MM.1S (cell line): ENCODE measurements around the gene KCNK10.

Experiments used
- DNase-seq: peaks from one replicate; pipeline ENCODE4 v3.0.0-alpha.2; 2015
- H2AFZ ChIP-seq: fragments of 300-600 bp; sonication (generic); 2 replicates; pipeline ENCODE4 v1.6.0; 2016; ENCODE audit warnings: antibody characterized with exemption, low read length
- H3F3A ChIP-seq: fragments of 300-600 bp; sonication (generic); 2 replicates; pipeline ENCODE4 v1.6.1; 2016; ENCODE audit warnings: mild to moderate bottlenecking, antibody characterized with exemption, low read length, moderate library complexity, mixed read lengths; ENCODE audit not compliant: insufficient read depth
- H3K27ac ChIP-seq: fragments of 300-600 bp; sonication (generic); 2 replicates; pipeline ENCODE4 v1.5.1; 2016; ENCODE audit warnings: mild to moderate bottlenecking, low read length
- H3K27me3 ChIP-seq: fragments of 300-600 bp; sonication (generic); replicated peaks from 2 replicates; pipeline ENCODE4 v1.6.0; 2016; ENCODE audit warnings: low read length; ENCODE audit not compliant: insufficient read depth
- H3K36me3 ChIP-seq: fragments of 300-600 bp; sonication (generic); replicated peaks from 2 replicates; pipeline ENCODE4 v1.6.1; 2016; ENCODE audit warnings: mild to moderate bottlenecking, low read length, mixed read lengths; ENCODE audit not compliant: insufficient read depth
- H3K4me1 ChIP-seq: fragments of 300-600 bp; sonication (generic); 2 replicates; pipeline ENCODE4 v1.6.1; 2016; ENCODE audit warnings: low read length, mixed read lengths
- H3K4me2 ChIP-seq: fragments of 300-600 bp; sonication (generic); 2 replicates; pipeline ENCODE4 v1.6.0; 2016; ENCODE audit warnings: low read depth, low read length
- H3K4me3 ChIP-seq: fragments of 300-600 bp; sonication (generic); 2 replicates; pipeline ENCODE4 v1.5.1; 2016; ENCODE audit warnings: low read length, mixed read lengths
- H3K79me2 ChIP-seq: fragments of 300-600 bp; sonication (generic); 2 replicates; pipeline ENCODE4 v1.6.1; 2016; ENCODE audit warnings: mixed run types, low read length, mixed read lengths
- H3K9ac ChIP-seq: fragments of 300-600 bp; sonication (generic); 2 replicates; pipeline ENCODE4 v1.6.1; 2016; ENCODE audit warnings: low read length, mixed read lengths
- H3K9me2 ChIP-seq: fragments of 300-600 bp; sonication (generic); replicated peaks from 2 replicates; pipeline ENCODE4 v1.6.1; 2016; ENCODE audit warnings: mild to moderate bottlenecking, low read length, mixed read lengths; ENCODE audit not compliant: insufficient read depth
- H3K9me3 ChIP-seq: fragments of 300-600 bp; sonication (generic); replicated peaks from 2 replicates; pipeline ENCODE4 v1.6.1; 2016; ENCODE audit warnings: mild to moderate bottlenecking, low read length, mixed read lengths; ENCODE audit not compliant: insufficient read depth
- H4K20me1 ChIP-seq: fragments of 300-600 bp; sonication (generic); 2 replicates; pipeline ENCODE4 v1.6.1; 2016; ENCODE audit warnings: mild to moderate bottlenecking, low read length, moderate library complexity, mixed read lengths; ENCODE audit not compliant: insufficient read depth
- EZH2 ChIP-seq: fragments of 300-600 bp; sonication (generic); optimal IDR thresholded peaks from 2 replicates; pipeline ENCODE3; 2017; ENCODE audit warnings: low read depth, mild to moderate bottlenecking, antibody characterized with exemption, low read length, mixed read lengths
- EZH2phosphoT487 ChIP-seq: fragments of 300-600 bp; sonication (generic); IDR thresholded peaks from 2 replicates; pipeline ENCODE4 v1.6.1; 2018; ENCODE audit warnings: antibody characterized with exemption, low read length
- TF ChIP-seq, protein P1 (sequence below): fragments of 300-600 bp; sonication (generic); IDR thresholded peaks from 2 replicates; pipeline ENCODE4 v1.5.1; 2016; ENCODE audit warnings: antibody characterized with exemption, low read length, mixed read lengths

Gene KCNK10

DNA sequence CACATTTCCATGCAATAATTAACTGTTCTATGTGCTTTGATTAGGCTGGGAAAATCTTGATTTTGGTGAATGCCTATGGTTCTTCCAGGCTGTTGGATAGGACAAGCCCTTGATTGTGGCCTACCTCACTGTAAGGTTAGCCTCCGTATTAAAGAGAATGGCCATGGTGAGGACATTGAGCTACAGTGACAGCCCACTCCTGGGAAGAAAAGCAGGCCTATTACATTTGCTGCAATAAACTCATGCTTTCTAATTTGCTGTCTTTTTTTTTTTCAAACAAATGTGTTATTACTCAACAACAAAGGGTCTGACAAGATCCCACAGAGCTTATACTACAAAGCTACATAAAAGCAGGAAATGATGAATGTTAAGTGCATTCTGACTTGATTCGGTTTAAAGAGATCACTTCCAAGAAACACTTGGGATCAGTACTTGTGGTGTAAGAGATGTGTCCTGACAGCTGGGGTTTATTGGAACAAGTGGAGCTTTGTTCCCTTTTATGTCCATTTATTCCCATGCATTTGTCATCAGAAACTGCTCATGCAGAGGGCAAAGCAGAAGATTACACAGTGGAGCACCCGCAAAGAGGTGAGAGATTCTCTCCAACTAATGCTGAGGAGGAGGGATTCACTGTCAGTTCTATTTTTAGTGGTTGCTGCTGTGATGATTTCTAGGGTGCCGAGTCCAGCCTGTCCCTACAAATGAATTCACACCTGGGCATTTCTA is 29.1 kb upstream of the KCNK10 start:
- Histone ChIP-seq H3K9me3 (no peaks in the 10 kb centered on the region), H3K4me2 (no peak overlapping the region), H3F3A (no peaks in the 10 kb centered on the region), H2AFZ (no peak overlapping the region), H3K9me2 (no peaks in the 10 kb centered on the region), H3K79me2 (no peaks in the 10 kb centered on the region), H3K9ac (no peak overlapping the region), H3K27me3 (no peaks in the 10 kb centered on the region), H4K20me1 (no peaks in the 10 kb centered on the region), H3K4me3 (no peak overlapping the region), H3K36me3 (no peaks in the 10 kb centered on the region), H3K4me1 (no peaks in the 10 kb centered on the region), H3K27ac (no peak overlapping the region)
- DNase-seq, result no peak
- TF ChIP-seq EZH2 (no peak), EZH2phosphoT487 (no peak)
- TF ChIP-seq, protein P1, sequence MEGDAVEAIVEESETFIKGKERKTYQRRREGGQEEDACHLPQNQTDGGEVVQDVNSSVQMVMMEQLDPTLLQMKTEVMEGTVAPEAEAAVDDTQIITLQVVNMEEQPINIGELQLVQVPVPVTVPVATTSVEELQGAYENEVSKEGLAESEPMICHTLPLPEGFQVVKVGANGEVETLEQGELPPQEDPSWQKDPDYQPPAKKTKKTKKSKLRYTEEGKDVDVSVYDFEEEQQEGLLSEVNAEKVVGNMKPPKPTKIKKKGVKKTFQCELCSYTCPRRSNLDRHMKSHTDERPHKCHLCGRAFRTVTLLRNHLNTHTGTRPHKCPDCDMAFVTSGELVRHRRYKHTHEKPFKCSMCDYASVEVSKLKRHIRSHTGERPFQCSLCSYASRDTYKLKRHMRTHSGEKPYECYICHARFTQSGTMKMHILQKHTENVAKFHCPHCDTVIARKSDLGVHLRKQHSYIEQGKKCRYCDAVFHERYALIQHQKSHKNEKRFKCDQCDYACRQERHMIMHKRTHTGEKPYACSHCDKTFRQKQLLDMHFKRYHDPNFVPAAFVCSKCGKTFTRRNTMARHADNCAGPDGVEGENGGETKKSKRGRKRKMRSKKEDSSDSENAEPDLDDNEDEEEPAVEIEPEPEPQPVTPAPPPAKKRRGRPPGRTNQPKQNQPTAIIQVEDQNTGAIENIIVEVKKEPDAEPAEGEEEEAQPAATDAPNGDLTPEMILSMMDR, result no peak

DNA sequence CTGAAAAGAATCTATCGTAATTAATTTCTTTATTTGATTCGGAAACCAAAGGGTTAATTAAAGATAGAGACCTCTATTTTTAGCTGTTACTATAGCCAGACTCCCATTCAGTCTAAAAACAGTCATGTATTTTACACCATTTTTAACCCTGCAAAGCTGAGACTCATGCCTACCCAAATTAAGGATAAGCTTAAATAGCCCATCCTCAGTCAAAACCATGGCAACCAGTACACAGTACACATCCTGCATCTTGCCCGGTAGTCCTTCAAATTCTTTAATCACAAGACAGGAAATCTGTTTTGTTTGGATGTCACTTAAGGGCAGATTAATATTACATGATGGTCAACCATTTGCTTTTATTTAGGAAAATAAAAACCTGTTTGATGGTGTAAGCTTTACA is 25.5 kb upstream of the KCNK10 start:
- no peaks in the 10 kb centered on the region for H3K9me3 ChIP-seq
- no peak overlapping the region for H3K9ac ChIP-seq
- no peak overlapping the region for H3K27ac ChIP-seq
- H3K27me3 ChIP-seq, result no peaks in the 10 kb centered on the region
- DNase-seq, result no peak
- no peaks in the 10 kb centered on the region for H3K36me3 ChIP-seq
- H3K9me2 ChIP-seq, result no peaks in the 10 kb centered on the region
- H3K4me2 ChIP-seq, result no peak overlapping the region
- TF ChIP-seq EZH2phosphoT487, result no peak
- TF ChIP-seq, protein P1, result no peak
- no peak for TF ChIP-seq EZH2
- no peaks in the 10 kb centered on the region for H3K4me1 ChIP-seq
- H4K20me1 ChIP-seq, result no peaks in the 10 kb centered on the region
- no peaks in the 10 kb centered on the region for H3K79me2 ChIP-seq
- H3F3A ChIP-seq, result no peaks in the 10 kb centered on the region
- H3K4me3 ChIP-seq, result no peak overlapping the region
- H2AFZ ChIP-seq, result no peak overlapping the region

DNA sequence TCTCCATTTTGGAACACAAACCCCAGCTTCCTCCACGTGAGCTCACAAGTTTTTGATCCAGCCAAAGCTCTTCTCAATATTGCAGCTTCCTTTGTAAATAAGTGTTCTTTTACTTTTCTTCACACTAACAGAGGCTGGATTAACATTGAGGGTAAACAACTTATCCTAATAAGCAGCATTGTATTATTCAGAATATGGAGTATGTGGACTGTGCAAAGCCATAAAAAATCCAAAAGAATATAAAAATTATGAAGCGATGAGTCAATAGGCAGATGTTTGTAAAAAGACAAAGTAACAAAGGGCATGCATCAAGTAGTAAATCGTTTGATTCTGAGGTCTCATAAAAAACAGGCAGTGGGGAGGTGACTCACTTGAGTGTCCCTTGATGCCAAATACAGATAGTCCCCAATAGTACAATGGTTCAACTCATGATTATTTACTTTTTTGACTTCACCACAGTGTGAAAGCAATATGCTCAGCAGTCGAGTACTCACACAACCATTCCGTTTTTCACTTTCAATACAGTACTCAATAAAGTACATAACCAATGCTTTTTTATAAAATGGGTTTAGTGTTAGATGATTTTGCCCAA is 23.1 kb upstream of the KCNK10 start:
- Histone ChIP-seq H3K27me3 (no peaks in the 10 kb centered on the region), H3K4me3 (no peak overlapping the region), H3K9ac (no peak overlapping the region), H3K36me3 (no peaks in the 10 kb centered on the region), H3F3A (no peaks in the 10 kb centered on the region), H3K4me1 (no peaks in the 10 kb centered on the region), H3K4me2 (no peak overlapping the region), H4K20me1 (no peaks in the 10 kb centered on the region), H3K79me2 (no peaks in the 10 kb centered on the region), H3K9me3 (no peaks in the 10 kb centered on the region), H3K27ac (no peak overlapping the region), H3K9me2 (no peaks in the 10 kb centered on the region), H2AFZ (no peak overlapping the region)
- TF ChIP-seq EZH2 (no peak), EZH2phosphoT487 (no peak)
- TF ChIP-seq, protein P1, result no peak
- no peak for DNase-seq
